GM12892 (cell line): Measurements from ENCODE around the gene WDR35.
"Not testable (repeated sequence)": the region's sequence is repeated elsewhere in the genome, so short reads cannot be mapped to it uniquely, and the experiment has no call there.

Experiments used
- DNase-seq: peaks from one replicate; pipeline ENCODE4 v3.0.0; 2011; ENCODE audit not compliant: insufficient read length
- FAIRE-seq: peaks from 2 replicates; lab custom pipeline; 2011; peaks lifted over from hg19 to GRCh38; lab: Jason Lieb, UNC
- POLR2A ChIP-seq: IDR thresholded peaks from 2 replicates; pipeline ENCODE4 v1.6.1; 2011; ENCODE audit warnings: low read depth, low read length, control low read depth
- POLR2AphosphoS5 ChIP-seq: IDR thresholded peaks from 2 replicates; pipeline ENCODE4 v1.6.1; 2011; ENCODE audit warnings: low read depth, low read length, control low read depth
- TAF1 ChIP-seq: IDR thresholded peaks from 2 replicates; pipeline ENCODE4 v1.6.1; 2011; ENCODE audit warnings: low read depth, mild to moderate bottlenecking, control low read depth, low read length, borderline replicate concordance

WDR35 gene

DNA sequence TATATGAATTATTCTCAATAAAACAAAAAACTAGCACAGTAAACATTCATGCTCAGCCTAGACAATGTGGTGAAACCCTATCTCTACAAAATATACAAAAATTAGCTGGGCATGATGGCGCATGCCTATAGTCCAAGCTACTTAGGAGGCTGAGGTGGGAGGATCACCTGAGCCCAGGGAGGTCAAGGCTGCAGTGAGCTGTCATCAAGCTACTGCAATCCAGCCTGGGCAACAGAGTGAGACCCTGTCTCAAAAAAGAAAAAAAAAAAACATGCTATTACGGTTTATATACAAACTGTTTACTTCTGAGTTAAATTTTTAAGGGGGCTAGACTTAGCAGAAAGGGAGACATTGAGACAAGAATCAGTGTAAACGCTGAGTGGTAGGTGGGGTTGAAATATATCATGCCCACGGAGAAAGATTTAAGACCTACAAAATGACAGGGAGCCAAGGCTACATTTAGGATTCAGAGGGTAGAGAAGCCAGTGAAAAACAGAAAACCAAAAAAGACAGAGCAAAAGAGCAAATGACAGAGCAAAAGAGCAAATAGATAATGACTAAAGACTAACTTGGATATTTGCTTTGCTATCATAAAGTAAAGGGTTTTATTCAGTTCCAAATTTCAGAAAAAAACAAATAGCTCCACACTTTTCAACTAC is 95.6 kb downstream of the WDR35 start:
- FAIRE-seq (no peak), DNase-seq (no peak)
- TF ChIP-seq POLR2A: no peak
- no peak for TF ChIP-seq TAF1
- TF ChIP-seq POLR2AphosphoS5: no peak

DNA sequence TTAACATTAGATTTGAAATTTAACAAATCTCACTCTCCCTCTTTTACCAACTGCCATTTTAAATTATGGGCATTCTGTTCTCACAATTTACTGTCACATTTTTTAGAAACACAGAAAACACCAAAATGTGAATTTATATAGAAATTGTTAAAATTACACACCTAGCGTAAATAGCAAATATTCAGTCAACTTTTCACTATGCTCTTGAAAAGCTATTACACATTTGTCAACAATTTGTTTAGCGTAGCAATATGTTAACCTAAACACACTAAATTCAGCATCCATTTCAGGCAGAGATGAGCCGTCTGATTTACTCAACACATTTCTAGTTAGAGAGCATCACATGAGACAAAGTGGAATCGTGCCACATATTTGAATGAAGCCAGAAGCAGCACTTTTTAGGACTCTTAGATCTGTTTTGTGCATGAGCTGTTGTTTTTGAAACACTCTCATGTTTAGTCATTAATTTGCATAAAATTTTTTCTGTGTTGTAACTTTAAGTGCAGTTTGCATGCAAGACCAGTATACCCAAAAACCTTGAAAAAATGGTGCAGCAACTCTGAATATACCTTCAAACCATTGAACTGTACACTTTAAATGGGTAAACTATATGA is 96.3 kb downstream of the WDR35 start:
- FAIRE-seq (peak; percentile 84), DNase-seq (no peak)
- TF ChIP-seq TAF1: no peak
- TF ChIP-seq POLR2AphosphoS5: no peak
- no peak for TF ChIP-seq POLR2A

DNA sequence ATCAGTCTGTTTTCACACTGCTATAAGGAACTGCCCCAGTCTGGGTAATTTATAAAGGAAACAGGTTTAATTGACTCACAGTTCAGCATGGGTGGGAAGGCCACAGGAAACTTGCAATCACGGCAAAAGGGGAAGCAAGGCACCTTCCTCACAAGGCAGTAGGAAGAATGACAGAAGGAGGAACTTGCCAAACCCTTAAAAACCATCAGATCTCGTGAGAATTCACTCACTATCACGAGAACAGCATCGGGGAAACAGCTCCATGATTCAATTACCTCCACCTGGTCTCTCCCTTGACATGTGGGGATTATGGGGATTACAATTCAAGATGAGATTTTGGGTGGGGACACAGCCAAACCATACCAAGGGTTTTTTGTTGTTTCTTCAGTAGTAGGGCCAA is 97.9 kb downstream of the WDR35 start:
- FAIRE-seq: peak; percentile 83
- DNase-seq: not testable (repeated sequence)
- peak; percentile 30; the same call in 1 of the 2 replicates for TF ChIP-seq POLR2A

DNA sequence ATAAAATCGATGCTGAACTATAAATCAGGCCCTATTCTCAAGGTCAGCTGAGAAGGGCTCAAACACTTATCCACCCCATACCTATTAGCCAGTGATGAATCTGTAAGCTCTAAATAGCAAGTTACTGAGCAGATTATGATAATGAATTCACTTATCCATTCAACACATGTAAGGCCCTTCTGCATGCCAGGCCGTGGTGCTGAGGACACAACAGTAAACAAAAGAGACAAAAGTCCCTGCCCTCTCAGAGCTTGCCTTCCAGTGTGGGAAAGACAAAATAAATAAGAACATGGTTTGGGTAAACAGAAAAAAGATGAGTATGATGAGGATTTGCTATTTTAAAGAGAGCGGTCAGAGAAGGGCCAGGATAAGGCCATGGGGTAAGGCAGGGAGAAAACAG is 99.8 kb downstream of the WDR35 start:
- FAIRE-seq (peak; percentile 65), DNase-seq (no peak)
- TF ChIP-seq TAF1 (no peak), POLR2A (no peak)

DNA sequence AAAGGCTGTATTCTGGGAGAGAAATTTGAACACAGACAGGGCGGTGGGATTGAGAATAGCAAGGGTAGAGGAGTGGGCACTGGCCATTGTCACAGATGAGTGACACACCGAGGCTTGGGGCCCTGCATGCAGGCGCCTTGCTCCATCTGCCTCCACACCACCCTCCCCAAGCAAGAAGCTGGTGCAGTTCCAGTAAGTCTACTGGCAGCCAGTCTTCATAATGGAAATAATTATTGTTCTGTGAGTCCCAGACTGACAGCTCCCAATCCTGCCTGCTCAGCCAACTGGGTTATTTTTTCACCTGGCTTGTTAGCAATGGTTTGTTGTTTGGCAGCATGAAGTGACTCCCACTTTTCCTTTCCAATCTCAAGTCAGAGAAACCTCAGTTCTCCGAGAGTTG is 101.1 kb downstream of the WDR35 start:
- FAIRE-seq (no peak), DNase-seq (no peak)
- TF ChIP-seq POLR2A (no peak), POLR2AphosphoS5 (no peak), TAF1 (no peak)

DNA sequence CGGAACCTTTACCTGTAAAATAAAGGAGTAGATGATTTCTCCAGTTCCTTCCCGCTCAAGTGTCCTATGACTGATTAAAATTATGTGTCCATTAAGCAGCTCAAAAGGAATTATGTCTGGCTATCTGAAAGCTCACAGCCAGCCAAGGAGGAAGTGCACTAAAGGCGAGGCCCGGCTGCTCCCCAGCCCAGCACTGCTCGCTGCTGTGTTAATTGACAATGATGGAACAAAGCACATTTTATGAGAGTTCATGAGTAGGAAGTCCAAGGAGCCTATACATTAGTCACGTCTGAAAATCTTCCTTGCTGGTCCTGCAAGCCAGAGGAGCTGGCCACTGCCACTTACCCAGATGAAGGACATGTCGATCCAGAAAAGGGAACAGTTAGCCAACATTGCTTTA is 102.4 kb downstream of the WDR35 start:
- DNase-seq (no peak), FAIRE-seq (no peak)
- TF ChIP-seq POLR2AphosphoS5 (no peak), TAF1 (no peak), POLR2A (no peak)

DNA sequence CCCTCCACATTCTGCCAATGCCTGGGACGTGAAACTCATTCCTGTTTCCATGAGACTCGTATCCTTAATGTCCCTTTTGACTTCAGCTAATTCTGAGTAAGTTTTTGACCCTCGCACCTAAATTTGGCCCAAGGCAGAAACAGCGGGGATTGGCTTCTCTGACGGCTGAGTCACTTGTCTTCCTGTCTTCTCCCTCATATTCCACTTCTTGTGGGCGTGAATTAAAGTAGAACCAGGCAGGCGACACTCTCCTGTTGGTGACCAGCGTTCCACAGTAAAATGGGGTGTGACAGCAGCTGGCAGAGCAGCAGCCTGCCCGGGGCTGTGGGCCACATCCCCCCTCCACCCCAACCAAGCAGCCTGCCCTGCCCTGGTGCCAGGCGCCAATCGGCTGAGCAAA is 103.6 kb downstream of the WDR35 start:
- no peak for DNase-seq
- TF ChIP-seq POLR2A (no peak), TAF1 (no peak)
- FAIRE-seq: no peak

DNA sequence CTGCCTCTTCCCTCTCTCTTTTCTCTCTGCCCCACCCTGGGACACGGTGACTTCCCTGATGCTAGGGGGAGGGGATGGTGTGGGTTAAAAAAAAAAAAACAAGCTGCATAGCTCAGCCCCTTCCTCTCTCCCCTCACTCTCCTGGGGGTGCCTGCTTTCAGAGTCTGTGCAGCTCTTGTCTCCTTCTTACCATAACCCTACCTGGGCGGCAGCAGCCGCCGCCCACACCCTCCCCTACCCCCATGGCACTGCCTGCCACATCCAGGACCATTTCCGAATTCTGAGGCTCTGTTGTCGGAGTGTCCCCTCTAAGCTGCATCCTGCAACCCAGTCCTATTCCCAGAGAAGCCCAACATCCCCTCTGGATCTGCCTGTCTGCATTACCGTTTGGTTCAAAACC is 104.1 kb downstream of the WDR35 start:
- DNase-seq (no peak), FAIRE-seq (no peak)
- TF ChIP-seq POLR2AphosphoS5 (no peak), TAF1 (no peak), POLR2A (no peak)

DNA sequence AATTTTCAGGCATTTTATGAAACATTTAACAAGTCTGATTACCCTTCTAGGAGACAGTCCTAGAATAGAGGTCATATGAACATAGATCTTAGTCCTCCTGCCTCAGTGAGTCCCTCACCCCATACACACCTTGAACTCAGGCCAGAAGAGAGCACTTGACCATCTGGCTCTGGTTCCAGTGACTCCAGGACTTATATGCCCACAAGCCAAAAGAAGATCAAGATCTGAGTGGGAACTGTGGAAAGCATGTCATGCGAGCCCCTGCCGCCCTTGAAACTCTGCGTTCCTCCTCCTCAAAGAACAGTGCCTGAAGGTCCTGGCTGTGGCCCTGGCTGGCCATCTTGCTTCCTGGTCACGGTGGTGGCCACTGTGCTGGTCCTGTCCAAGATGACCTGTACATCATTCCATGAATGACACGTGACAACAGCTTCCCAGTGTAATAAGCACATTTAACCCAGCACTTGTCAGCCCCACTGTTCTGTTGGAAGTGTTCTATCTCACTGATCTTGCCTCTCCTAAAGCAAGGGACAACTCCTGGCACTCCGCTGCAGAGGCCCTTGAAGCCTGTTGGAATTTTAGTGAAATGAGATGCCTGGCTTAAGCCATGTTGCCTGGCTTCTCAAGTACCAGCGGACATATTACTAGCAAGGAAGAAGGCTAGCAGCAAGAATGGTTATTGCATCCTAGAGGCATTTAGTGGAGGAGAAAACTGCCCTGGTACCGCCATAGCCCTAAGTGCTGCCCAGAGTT is 105.8 kb downstream of the WDR35 start:
- TF ChIP-seq POLR2AphosphoS5 (no peak), POLR2A (no peak), TAF1 (no peak)
- no peak for FAIRE-seq

DNA sequence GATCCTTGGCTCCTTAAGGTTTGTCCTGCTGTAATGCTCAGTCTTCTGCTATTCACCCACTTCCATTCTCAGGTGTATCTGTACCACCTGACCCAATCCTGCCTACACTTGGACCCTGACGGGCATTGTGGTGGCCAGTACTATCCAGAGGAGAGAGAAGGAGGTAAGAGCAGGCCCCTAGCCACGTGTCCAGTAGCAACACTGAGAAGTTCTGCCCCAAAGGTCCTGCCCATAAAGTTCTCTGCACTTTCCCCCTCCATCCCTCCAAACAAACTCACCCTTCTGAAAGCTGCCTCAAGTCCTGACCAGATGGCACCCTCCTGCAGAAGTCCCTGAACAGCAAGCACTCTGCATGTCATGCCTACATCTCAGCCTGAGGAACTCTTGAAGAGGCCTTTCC is 106.4 kb downstream of the WDR35 start:
- no peak for FAIRE-seq
- TF ChIP-seq POLR2A: no peak
- no peak for TF ChIP-seq POLR2AphosphoS5
- TF ChIP-seq TAF1: no peak
- no peak for DNase-seq

More for the DNA sequence above, 105.8 kb downstream of the WDR35 start:
- DNase-seq: no peak

DNA sequence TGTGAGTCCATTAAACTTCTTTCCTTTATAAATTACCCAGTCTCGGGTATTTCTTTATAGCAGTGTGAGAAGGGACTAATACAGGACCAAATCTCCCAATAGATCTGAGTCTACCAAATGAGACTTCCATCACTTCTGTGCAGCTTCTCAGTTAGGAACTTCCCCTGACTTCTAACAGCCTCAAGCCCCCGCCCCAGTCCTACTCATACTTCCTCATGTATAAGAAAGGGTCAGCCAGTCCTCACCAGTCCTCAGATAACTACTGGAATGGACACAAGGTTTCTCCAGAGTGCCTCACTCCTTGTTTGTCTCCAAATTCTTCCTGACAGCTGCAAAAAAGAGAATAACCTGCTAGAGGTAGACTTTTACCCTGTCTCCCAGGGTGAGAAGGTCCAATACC is 107.6 kb downstream of the WDR35 start:
- FAIRE-seq (no peak), DNase-seq (no peak)
- no peak for TF ChIP-seq POLR2A
- TF ChIP-seq TAF1: no peak
- TF ChIP-seq POLR2AphosphoS5: no peak

DNA sequence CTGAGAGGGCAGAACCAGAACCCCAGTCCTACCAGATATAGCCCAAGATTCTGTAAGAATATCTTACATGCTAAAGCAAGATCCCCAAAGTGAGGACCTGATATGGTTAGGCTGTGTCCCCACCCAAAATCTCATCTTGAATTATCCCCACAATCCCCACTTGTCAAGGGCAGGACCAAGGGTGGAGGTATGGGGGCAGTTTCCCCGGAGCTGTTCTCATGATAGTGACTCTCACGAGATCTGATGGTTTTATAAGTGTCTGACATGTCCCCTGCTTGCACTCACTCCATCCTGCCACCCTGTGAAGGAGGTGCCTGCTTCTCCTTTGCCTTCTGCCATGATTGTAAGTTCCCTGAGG is 108.0 kb downstream of the WDR35 start:
- no peak for DNase-seq
- no peak for TF ChIP-seq POLR2A
- no peak for TF ChIP-seq POLR2AphosphoS5
- no peak for TF ChIP-seq TAF1
- FAIRE-seq: no peak
